DMS 273 treated with DMSO at 0.1 percent for 48 hours (cell line): ENCODE data around the gene TMEM176A.
"Not testable (repeated sequence)": the region's sequence is repeated elsewhere in the genome, so short reads cannot be mapped to it uniquely, and the experiment has no call there.

Source experiments
- DNase-seq: peaks from one replicate; lab custom pipeline; 2025; lab: John Stamatoyannopoulos, UW

The TMEM176A gene, protein sequence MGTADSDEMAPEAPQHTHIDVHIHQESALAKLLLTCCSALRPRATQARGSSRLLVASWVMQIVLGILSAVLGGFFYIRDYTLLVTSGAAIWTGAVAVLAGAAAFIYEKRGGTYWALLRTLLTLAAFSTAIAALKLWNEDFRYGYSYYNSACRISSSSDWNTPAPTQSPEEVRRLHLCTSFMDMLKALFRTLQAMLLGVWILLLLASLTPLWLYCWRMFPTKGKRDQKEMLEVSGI

DNA sequence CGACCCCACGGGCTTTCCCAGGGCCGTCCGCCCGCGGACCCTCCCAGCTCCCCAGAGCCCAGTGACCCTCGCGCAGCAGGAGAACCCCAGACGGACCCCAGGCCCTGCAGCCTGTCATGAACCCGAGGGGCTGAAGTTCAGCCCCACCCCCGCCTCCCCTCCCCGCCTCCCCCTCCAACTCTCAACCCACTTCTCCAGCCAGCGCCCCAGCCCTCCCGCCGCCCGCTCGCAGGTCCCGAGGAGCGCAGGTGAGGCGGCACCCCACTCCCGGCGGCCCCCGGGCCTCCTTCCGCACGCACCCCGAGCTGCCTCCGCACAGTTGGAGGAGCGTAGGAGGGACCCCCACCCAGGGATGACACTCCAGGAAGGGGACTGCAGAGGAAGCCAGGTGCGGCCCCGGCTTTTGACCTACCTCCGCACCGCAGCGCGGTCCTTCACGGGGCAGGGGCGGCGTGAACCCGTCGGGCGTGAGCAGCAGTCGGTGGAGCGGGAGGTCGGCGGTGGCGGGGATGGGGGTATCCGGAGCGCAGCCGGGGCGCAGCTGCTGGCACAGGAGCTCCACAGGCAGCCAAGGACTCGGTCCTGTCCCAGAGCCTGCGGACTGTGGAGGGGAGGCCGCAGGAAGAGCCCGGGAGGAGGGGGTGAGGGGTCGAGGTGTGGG is at the start of gene TMEM176A:
Gene TMEM176A (plus strand): TSS at position 189 of the 661 bp plus-strand sequence. CDS start 782 bp downstream, outside the sequence.
- no peak for DNase-seq

DNA sequence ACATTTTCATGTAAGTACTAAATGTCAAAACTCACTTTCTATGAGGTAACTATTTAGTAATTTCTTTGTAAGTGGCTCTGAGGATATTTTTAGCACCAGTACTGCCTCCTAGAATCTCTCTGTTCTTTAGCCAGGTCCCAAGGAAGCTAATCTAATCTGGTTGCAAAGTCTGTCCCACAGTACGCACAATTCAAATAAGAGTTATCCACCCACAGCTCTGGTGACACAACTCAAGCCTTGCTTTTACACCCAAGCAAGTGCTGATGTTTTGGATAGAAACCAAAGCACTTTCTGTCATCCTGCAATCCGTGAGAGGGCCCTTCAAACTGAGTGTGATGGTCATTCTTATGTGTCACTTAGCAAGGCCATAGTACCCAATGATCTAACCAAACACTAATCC is 48.9 kb upstream of the TMEM176A start:
- DNase-seq: no peak

DNA sequence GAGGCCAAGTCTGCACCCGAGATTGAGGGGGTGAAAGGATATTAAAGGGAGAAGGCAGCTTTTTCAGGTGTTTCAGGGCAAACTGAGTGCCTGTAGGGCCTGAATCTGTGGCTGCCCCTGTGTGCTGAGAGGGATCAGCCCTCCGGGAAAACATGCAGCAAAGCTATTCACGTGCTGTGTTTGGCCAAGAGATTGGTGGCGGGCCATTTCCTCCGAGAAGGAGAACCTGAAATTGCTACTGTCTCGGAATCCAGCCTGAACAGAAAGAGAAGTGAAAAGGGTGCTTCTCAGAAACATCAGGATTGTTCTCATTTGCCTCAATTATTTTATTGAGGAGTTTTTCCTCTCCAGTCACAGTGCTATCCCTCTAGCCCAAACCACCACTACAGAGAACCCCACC is 47.3 kb upstream of the TMEM176A start:
- no peak for DNase-seq

DNA sequence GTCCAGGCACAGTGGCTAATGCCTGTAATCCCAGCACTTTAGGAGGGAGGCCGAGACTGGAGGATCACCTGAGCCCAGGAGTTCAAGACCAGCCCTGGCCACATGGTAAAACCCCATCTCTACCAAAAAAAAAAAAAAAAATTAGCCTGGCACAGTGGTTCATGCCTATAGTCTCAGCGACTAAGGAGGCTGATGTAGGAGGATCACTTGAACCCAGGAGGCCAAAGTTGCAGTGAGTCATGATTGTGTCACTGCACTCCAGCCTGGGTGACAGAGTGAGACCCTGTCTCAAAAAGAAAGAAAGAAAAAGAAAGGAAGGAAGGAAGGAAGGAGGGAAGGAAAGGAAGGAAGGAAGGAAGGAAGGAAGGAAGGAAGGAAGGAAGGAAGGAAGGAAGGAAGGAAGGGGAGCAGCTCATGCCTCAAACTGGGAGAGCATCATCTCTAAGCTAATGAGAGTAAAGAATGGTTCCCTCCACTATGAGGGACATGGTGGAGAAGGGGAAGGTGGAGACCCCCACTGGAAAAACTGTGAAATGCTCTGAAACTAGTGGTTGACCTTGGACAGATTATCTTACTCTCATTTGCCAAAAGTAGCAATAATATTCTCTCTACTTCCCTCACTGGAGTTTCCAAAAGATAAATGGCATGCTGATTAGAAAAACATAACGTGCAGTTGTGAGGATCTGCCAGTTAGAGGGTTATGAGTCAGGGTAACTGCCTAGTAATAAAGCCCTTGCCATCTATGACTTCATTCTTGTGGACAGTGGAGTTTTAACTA is 46.6 kb upstream of the TMEM176A start:
- DNase-seq: no peak

DNA sequence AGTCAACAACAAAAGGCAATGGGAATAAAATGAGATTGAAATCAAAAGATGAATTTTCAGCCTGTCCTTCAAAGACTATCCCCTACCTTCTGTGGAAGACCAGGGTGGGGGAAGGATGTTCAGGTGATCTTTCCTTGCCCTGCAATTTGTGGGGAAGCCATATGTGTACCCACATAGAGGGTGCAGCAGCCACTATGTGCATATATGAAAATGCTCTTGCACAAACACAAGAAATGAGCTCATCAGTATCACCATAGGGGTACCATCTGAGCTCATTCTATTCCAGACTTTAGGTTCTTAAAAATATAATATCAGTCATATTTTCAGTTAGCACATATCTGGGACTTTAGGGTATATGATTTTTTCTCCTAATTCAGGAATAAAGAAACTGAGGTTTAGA is 45.6 kb upstream of the TMEM176A start:
- no peak for DNase-seq

DNA sequence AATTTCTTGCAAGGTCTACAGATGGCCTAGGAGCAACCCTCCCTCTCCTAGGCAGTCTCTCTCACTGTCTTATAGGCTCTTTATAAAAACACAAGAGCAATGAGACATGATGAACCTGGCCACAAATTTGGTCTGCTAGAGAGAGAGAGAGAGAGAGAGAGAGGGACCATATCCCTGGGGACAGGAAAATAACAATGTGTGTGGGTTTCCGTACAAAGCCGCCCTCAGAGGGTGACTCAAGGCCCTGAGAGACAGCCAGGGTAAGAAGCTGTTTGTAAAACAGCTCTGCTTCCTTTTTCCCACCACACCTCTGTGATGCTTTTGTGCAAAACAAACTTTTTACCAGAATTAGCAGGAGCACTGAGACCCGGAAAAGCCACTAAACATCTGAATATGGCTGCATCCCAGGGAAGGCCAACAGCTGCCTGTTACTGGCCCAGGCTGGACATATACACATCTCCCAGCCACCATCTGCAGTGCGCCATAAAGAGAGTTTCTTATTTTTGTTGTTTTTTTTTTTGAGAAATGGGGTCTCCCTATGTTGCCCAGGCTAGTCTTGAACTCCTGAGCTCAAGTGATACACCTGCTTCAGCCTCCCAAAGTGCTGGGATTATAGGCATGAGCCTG is 45.0 kb upstream of the TMEM176A start:
- no peak for DNase-seq

DNA sequence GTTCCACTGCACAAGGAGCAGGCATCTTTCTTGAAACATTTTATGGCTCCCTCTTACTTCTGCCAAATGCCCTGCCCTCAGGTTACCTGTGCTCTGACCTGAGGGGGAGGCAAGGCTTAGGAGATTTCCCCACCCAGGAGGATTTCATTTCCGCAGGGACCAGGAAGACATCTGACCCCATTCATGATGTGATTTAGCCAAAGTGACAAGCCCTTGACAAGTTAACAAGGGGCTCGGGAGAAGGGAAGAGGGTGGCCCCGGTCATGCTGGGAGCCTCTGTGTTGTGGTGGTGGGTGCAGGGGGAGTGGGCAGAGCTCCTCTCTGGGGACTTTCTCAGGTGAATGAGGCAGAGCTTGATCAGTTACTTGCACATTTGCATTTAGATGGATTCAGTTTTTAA is 44.4 kb upstream of the TMEM176A start:
- no peak for DNase-seq

DNA sequence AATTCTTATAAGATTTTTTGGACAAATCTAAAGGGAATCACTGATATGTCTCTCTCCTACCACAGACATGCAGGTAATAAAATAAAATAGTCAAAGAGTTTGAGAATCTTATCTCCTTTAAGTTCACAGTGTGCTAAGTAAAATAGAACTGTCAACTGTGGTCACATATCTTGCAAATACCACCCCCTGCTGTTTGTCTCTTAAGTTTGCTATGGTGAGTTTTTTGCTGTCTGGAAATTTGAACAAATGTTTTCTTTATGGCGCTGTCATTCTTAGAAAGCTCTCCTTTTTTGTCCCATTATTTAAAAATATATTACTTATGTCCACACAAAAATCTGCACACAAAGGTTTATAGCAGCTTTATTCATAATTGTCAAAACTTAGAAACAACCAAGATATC is 43.7 kb upstream of the TMEM176A start:
- peak; percentile 9 for DNase-seq

DNA sequence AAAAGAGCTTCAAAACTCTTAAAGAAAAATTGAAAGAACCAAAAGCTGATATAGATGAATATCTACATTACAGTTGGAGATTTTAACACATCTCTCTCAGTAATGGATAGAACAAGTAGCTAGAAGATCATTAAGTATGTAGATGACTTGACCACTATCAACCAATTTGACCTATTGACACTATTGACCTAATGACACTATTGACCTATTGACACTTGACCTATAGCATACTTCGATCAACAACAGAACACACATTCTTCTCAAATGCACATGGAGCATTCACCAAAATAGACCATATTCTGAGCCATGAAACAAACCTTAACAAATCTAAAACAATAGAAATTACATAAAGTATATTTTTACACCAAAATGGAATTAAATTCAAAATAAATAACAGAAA is 41.1 kb upstream of the TMEM176A start:
- DNase-seq: no peak

DNA sequence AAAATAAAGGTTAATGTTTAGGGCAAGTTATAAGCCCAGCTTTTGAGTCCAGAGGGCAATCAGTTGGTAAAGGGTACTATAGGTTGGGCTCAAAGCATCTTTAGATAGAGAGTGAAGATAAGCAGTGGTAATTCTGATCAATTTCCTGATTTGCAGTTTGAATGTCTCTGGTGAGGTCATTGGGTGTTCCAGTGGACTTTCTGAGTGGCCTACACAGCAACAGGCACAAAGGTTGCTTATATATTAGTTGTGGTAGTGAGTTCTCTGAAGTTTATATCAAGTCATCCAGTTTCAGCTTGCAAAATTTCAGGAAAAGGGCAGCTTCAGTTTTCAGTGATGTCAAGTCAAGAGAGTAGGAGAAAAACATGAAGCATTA is 34.2 kb upstream of the TMEM176A start:
- DNase-seq: no peak

DNA sequence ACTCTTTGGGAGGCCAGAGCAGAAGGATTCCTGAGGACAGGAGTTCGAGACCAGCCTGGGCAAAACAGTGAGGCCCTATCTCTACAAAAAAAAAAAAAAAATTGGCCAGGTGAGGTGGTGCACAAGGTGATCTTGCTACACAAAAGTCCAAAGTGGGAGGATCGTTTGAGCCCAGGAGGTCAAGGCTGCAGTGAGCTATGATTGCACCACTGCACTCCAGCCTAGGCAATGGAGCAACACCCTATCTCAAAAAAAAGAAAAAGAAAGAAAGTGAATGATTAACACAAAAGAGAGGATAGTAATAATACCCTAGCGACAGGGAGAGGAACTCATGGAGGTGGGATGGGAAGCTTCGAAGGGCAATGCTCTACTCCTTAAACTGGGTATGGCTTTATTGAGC is 30.8 kb upstream of the TMEM176A start:
- DNase-seq: no peak

DNA sequence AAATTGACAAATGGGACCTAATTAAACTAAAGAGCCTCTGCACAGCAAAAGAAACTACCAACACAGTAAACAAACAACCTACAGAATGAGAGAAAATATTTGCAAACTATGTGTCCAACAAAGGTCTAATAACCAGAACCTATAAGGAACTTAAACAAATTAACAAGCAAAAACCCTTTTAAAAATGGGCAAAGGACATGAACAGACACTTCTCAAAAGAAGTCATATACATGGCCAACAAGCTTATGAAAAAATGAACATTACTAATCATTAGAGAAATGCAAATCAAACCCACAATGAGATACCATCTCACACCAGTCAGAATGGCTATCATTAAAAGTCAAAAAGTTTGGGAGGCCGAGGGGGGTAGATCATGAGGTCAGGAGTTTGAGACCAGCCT is 26.4 kb upstream of the TMEM176A start:
- DNase-seq: not testable (repeated sequence)

DNA sequence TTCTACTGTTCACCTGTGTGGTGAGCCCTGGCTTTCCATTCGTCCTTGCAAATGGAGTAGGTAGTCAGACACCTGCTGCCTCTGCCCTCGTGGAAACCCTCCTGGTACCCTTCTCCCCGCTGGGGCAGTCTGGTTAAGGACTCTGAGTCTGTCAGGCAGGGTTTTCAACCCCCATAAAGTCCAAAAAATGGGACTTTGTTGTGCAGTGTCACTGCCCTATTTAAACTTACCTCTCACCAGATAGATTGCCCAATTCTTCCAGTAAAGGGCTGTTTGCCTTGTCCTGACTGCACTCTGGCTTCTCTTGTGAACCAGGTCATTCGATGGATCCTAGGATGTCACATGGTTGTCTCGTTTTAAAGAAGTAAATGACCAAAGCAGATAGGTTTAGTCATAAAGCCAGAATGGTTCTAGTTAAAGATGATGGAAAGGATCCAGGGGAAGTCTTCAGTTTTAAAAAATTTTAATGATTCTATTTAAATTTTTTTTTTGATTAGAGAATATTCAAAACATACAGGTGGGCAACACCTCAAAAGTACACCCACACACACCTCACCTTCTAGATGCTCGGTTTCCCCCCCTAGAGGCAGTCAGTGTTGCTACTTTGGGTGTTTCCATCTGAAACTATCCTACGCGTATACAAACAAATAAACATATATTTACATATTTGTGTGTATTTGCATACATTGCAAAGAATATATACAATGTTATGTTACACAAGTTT is 22.4 kb upstream of the TMEM176A start:
- DNase-seq: no peak

DNA sequence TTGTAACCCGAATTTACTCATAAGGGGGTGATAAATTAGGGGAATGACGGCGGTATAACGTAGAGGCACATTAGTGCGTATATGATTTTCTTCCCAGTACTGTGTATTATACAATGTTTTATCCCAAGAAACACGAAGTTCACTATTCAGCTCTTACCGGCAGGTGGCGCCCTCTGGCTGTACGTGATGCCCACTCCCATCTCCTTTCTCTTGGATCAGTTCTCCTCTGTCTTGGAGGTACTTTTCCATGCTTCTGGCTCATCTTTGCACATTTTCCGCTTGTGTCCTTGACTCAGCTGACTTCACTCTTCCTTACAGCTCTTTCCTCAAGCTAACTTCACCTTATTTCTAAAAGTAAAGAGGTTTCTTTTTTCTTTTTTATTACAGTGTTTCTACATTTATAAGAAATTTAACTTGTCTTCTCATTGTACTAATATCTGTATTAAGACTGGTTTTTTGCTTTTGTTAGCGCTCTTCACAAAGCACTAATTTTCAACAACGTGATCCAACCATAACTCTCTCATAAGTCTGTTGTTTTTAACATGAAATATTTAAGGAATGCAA is 21.7 kb upstream of the TMEM176A start:
- peak; percentile 65 for DNase-seq

DNA sequence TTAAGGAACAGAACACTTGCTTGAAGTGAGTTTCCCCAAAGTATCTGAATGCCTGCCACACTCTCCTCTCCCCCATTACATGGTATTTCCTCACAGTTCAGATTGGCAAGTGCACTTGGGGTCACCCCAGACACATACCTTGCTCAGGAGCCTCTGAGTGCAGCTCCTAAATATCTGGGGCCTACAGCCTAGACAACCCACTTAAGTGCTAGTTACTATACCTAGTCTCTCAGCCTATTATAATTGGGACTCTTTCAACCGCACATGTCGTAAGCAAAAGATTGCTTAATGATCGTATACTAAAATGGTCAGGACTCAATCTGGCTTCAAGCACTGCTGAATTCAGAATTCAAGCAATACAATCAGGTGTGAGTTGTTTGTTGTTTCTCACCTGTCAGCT is 20.3 kb upstream of the TMEM176A start:
- DNase-seq: no peak

DNA sequence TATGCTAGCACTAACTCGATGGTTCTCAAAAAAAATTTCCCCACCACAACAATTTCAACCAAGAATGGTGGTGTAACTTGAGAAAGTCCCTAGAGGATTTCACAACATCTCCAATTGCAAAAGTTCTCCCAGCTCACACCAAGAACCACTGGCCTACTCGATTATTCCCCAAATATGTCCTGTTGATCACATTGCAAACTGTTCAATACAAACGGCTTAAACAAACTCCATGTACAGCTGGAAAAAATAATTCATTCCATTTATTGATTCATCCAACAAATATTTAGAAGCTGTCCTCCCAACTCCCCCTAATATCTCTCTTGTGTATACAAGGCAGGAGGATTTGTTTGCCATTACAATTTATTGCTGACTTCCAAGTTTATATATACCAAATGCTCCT is 19.5 kb upstream of the TMEM176A start:
- no peak for DNase-seq

DNA sequence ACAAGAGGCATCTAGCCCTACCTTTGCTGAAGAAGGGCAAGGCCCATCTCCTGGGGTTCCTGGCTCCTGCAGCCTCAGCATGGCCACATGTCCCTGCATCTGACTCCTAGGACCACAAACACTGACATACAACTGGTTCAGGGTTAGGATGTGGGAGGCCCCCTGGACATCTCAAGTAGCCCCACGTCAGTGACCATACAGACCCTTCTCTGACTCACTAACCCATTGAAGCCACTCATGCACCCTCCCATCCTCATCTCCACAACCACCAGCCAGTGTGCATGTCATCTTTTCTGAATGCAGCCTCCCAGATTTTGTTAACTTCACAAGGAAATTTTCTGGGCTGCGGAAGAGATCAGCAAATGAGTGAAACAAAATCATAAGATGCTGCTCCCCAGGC is 18.6 kb upstream of the TMEM176A start:
- no peak for DNase-seq

DNA sequence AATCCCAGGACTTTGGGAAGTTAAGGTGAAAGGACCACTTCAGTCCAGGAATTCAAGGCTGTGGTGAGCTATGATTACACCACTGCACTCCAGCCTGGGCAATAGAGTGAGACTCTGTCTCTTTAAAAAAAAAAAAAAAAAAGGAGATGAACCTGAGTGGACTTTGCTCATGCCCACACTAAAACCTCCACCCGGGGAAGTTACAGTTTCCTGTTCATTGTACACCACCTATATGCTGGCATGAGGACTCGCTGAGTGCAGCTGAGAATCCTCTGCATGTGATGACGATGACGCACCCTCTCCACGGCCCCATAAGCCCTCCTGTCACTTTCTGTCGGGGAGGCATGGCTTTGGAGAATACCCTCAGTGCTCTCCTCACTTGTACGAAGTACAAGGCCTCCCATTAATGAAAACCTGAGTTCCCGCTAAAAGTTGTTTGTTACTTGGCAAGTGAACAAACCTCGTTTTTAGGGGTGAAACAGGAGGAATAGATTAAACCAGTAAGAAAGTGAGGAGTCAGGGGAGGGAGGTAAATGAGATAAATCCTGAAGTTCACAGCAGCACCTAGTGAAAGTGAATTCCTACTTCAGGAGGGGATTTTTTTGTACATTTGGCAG is 16.3 kb upstream of the TMEM176A start:
- no peak for DNase-seq

DNA sequence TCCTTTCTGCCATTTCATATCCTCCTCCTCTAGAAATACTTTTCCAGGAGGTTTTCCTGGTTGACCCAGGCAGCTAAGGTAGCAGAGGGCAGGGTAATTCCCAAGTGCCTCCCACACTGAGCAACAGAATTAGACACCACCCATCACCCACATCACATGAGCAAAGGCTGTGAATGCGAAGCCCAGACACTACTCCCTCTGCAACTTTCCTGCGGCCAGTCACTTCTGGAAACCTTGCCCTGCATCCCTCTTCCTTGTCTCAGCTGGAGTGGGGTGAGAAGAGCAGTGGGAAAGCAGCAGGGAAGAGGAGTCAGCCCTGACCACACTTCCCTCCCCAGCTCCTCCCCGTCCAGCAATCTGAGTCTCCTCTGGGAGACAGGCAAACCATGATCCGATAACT is 15.6 kb upstream of the TMEM176A start:
- DNase-seq: no peak

DNA sequence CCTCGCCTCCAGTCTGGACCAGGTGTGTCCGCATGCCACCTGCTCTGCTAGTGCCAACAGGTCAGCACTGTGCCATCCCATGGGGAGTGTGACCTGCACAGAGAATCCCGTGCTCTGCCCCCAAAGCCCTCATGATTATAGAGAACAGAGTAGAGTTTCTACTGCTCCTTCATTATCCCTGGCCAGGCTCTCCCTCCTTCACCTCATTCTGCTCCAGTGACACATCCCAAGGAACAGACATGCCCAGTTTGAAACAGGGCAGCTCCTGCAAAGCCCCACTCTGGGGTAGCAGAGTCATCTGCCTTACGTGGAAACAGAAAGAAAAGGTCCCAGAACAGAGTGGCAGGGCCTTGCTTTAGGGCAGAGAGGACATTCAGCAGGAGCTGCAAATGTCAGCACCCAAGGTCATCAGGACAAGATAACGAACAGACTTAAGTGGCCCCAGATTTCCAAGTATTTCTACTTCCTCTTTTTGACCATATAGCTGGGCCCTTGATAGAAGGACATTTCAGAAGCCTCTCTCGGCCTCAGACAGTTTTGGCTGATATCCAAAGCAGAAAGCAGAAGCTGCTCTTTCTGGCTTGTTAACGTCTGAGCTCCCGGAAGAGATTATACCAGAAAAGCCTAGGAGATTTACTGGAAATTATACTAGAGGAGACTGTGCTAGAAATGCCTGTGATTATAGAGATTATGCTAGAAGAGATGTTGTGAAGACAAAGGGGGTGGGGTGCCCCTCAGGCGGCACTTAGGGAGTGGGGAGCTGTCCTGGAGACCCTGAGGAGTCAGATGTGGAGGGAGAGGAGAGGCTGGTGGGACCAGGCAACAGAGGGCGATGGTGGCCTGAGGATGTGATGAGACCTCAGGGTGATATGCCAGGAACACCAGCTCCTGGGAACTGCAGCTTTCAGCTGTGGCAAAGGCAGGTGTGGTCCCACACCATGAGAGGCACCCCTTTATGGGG is 13.0 kb upstream of the TMEM176A start:
- no peak for DNase-seq
